GM23248 (cell line): ENCODE data around the gene ARHGAP24.

Source experiments
- EZH2 ChIP-seq: fragments of 200-600 bp; sonication (generic); IDR thresholded peaks from 2 replicates; pipeline ENCODE4 v1.6.1; 2018; ENCODE audit warnings: antibody characterized with exemption, mild to moderate bottlenecking; ENCODE audit not compliant: insufficient read depth, poor library complexity, severe bottlenecking
- EZH2phosphoT487 ChIP-seq: fragments of 200-600 bp; sonication (generic); IDR thresholded peaks from 2 replicates; pipeline ENCODE4 v1.6.1; 2018; ENCODE audit warnings: antibody characterized with exemption, moderate library complexity, mild to moderate bottlenecking, low read depth; ENCODE audit not compliant: insufficient read depth

- TF ChIP-seq EZH2 (no peak), EZH2phosphoT487 (no peak)
Measured at GRCh38 chr4:85993641-85994040, 518.7 kb downstream of the ARHGAP24 start.
